Left ventricle myocardium superior (tissue), 1 donor: Measurements from ENCODE around the gene GLB1L2. TPM values are rescaled to one million over a fixed set of nuclear protein-coding genes. Genes with fewer than 3 reads are reported as not detected.
A peak's percentile ranks its signal among the peaks of the same experiment; 100 is the strongest.

Source experiments
- ATAC-seq: fragments of 200-7000 bp; cut with Tn5 transposase; one replicate; pipeline ENCODE4 v1.9.1; 2020; ENCODE audit warnings: mild to moderate bottlenecking, moderate library complexity
- DNase-seq: peaks from one replicate; pipeline ENCODE4 v3.0.0-alpha.2; 2020
- intact Hi-C: fragments of 100-400 bp; cut with micrococcal nuclease; formaldehyde crosslinking; loops from one replicate; pipeline ENCODE4 v1.11.0; 2022
- total RNA-seq: library from RNA; stranded (reverse); fragmentation: NEBNext Ultra II Directional; extraction: Animal tissue kit (Norgen Biotek cat#: 25700); gene quantifications from one replicate; pipeline ENCODE4 v1.2.1, GENCODE V29; 2021
- donor health status: DM: no; HTN: yes; CAD: no; lungs with severe emphysema.

The GLB1L2 gene
- total RNA-seq, 1 donor from 2014 or later, result 0.37 TPM

DNA sequence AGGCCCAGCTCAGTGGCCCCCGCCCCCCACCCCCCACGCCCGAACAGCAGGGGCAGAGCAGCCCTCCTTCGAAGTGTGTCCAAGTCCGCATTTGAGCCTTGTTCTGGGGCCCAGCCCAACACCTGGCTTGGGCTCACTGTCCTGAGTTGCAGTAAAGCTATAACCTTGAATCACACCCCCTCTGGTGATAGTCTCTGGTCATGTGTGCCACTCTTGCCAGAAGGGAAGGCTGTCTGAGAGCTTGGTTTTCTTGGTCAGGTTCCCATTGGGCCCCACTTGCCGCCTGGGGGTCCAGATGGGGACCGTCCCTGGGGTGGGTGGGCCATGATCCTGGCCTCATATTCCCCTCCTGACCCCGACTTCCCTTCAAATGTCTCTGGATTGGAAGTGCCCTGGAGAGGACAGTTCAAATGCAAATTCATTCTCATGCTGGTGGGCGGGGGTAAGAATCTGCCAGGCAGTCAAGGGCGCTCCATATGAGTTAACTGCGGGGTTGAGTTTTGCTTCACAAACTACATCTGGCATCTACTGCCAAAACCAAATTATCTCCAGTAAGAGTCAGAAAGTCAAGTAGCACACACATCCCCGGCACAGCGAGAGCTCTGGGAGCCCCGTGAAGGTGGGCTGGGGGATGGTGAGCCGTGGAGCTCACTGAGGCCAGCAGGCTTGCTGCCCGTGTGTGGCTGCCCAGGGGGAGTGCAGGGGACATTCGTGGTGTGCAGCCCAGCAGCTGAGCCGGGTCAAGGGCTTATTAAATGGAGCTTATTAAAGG lies 44.5 kb downstream of the GLB1L2 start:
- no peak for DNase-seq
- intact Hi-C loops, result no loop called here
- ATAC-seq, result no peak

DNA sequence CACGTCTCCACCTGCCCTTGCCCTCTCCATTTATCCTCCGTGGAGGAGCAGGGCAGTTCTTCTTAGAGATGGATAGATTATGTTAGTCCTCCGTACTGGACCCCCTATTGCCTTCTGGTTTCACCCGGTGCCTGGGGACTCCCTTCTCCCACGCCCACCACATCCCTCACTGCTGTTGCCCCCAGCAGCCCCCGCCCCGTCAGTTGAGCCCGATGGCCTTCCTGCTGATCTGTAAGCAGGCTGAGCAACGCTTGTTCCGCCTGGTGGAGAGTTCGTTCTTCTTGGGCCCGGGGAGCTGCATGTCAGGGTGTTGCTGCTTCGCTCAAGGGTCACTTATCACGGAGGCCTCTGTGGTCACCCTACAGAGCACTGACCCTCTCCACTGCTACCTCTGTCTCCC lies 46.1 kb downstream of the GLB1L2 start:
- ATAC-seq, result no peak

DNA sequence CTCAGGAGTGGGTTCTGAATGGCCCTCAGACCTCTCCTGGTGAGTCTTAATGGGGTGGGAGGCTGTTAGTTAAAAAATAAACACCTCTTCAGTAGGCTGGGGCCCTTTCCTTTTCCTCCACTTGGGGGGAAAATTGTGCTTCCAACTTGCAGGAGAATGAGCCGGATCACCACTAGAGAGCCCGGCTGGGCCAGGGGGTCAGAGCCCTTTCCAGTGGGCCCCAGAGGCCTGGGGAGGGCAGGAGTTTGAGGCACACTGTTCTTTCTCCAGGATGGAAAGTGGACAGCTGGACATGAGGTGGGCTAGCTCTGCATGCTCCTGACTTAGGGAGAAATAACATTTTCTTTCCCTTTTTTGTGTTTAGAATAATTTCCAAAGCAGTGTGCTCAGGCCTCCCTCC lies 47.5 kb downstream of the GLB1L2 start:
- ATAC-seq, result no peak
- DNase-seq, result no peak
- intact Hi-C loops, result no loop called here

More for the DNA sequence above, 46.1 kb downstream of the GLB1L2 start:
- intact Hi-C loops, result no loop called here
- no peak for DNase-seq

DNA sequence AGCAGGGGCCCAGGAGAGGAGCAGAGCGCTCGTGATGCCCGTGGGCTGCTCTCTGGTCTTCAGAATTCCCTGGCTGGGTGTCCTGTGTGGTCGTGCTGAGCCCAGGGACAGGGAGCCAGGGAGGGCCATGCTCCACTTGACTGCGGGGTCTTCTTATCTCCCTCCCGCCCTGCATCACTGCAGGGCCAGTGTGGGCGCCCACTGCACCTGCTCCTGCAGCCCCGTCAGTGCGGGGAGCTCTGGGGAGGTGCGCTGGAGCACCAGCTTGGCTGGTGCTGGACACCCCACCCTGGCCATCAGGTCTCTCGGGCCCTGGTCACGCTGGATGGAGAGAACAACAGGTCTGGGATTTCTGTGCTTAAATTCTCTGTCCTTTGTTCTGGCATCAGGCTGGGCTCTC lies 48.4 kb downstream of the GLB1L2 start:
- DNase-seq (no peak), ATAC-seq (no peak)
- intact Hi-C loops, result no loop called here

DNA sequence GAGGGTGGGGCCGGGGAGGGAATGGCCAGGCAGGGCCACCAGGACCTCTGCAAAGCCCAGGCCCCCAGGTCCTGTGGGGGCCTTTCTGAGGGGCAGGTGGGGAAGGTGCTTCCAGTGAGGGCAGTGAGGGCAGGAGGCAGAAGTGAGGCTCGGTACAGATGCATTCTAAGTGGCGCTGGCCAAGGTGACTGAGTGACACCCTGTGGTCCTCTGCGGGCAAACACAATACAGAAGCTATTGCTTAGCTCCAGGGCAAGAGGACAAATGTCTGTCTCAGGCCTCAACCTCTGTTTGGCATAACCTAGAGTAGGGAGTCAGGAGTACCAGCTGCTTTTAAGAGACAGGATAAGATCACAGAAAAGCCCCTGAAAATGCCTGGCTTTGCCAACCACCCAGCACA lies 49.0 kb downstream of the GLB1L2 start:
- no peak for ATAC-seq

DNA sequence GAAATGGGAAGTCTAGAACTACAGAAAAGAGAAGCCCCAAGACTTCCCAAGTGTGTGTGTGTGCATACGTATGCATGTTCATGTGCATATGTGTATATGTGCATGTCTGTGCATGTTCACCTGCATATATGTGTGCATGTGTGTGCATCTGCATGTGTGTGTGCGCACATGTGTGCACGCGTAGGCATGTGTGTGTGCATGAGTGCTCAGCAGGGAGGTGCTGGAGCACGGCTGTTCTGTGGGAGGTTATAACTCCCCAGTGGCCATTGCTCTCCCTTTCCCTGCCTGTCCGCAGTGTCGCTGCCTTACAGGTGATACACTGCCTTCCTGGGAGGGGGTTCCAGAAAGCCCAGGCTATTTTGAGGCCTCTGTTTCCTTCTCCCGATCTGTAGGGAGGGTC lies 50.5 kb downstream of the GLB1L2 start:
- DNase-seq, result no peak
- intact Hi-C loops, result no loop called here
- no peak for ATAC-seq

More for the DNA sequence above, 49.0 kb downstream of the GLB1L2 start:
- DNase-seq, result no peak
- intact Hi-C loops, result no loop called here

DNA sequence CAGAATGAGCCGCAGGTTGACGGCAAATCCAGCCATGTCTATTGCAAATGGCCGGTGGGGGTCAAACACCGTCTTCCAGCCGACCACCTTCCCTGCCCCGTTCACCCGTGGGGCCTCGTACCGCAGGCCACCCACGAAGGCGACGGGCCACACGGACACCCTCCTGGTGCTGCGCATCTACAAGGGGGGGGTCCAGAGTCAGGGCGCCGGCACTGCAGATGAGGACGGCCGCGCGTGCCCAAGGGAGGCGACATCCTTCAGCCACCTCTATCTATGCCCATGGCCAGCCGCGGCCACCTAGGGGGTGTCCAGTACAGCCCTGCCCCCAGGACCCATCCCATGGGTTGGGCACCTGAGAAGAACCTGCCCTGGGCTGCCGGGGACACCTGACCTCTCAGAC lies 51.0 kb downstream of the GLB1L2 start:
- ATAC-seq (no peak), DNase-seq (no peak)
- intact Hi-C loops, result no loop called here

DNA sequence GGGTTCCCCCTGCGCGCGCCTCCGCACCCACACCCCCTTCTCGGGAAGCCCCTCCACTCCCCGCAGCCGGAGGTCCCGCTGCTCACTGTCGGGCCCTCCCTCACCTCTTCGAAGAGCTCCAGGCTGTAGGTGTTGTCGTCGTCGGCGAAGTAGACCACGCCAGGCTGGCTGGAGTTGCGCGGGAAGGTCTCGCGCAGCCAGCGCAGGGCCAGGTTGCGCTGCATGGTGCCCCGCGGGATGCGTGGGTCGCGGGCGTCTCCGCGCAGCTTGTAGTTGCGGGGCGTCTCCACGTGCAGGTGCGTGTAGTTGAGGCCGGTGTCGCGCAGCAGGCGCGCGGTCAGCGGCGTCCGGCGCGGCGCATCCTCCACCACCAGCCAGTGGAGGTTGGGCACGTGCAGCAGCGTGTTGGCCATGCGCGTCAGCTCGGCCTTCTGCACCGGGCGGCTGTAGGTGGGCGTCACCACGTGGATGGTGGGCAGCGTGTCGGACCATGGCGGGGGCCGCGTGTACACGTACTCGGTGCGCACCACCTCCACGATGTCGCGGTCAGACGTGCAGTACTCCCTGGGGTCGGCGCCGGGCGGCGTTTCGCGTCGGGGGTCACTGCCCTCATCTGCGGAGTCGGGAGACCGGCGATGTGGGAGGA lies 51.9 kb downstream of the GLB1L2 start:
- intact Hi-C loops, result no loop called here
- no peak for ATAC-seq
- peak; percentile 21 for DNase-seq

DNA sequence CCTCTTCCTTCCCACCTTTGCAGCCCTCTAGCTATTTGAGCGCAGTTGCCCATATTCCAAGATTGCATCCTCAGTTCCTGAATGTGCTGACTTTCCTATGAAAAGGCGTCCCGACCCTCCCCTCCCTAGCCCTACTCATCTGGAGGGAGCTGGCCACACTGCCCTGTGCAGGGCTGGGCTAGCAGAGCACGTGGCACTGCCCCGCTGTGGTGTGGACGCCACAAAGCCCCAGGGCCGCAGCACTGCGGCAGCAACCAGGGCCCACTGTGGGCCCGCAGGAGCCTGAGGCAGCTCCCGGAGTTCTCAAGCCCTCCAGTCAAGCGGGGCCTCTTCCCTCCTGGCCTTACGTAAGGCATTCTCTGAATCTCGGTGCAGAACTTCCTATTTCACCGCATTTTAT lies 52.6 kb downstream of the GLB1L2 start:
- no peak for ATAC-seq
- DNase-seq, result no peak
- intact Hi-C loops, result no loop called here

DNA sequence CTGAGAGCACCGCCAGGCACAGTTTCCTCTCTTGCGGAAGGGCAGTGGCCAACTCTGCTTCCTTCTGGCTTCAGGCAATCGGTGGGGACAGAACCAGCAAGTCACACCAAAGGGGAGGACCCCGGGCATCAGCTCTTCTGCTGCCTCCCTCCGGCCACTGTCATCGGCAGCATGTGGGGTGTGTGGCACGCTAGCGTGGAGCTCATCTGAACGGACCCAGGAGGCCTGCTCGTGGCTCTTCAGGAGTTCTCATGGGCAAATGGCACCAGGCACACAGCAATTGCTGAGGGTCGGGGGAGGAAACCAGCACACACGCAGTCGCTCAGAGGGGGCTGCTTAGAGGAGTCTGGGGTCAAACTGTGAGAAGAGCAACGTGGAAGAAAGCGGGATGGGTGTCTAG lies 53.4 kb downstream of the GLB1L2 start:
- intact Hi-C loops, result no loop called here
- ATAC-seq (no peak), DNase-seq (no peak)

DNA sequence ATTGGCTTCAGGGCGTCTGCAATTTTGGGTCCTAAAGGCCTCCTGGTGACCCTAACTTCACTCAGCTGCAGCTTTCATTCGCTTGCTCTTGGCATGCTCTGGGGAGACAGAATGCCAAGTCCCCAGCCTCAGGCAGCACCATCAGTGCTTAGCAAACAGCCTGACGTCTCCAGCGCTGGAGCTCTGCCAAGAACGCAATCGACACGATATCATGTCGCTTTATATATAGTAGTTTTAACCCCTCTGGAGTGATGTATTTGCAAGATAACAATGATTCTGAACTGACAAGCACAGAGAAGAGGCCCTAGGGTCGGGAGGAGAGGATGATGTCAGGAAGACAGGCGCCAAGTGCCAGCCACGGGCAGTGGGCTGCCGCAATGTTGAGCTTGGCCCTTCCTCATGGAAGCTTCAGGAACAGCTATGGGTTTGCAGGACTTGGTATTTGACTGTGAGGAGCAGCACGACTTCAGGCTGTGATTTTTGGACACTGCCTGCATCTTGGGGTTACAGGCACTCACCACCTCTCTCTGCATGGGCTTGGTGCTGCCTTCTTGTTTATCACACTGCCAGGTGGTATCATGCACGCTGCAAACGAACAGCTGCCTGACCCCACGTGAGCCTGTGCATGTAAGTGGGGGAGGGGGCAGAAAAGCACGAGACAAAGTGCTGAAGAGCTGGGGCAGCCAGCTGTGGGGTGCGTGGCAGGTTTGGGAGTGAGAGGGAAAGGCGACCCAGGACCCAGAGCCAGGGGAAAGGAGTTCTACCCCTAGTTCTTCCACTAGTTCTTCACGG lies 54.2 kb downstream of the GLB1L2 start:
- no peak for ATAC-seq
- peak; percentile 12 for DNase-seq
- intact Hi-C loops, result no loop called here

DNA sequence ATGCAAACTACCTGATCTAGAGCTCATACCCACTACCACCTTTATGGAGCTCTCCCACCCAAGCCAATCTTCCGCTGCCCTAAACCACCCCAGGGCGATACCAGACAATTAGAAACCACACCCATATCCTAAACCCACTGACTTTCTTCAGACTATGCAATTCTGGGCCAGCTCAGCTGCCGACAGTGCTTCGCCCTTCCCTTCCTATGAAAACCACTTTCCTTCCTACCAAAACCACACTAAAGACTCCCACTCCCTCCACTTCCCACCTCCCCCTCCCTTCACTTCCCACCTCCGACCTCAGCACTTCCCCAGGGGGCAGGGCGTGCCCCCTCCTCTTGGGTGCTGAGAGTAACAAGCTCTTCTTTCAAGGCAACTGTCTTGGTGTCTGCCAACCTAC lies 55.2 kb downstream of the GLB1L2 start:
- intact Hi-C loops, result no loop called here
- ATAC-seq (no peak), DNase-seq (no peak)

DNA sequence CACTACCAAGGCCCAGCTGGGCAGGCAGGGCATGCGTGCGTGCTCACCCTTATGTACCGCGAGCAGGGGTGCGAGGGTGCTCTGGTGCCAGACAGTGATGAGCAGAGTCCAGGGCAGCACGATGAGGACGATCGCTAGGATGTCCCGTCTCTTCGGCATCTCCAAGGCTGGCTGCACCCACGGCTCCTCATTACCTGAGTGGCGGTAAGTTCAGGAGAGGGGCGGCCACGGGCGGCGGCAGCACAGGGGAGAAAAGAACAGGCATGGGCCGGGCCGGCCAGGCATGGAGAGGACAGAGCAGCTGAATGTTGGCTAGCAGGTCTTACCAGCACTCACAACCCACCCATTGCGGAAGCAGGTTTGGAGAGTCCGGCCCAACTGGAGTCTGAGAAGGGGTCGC lies 55.7 kb downstream of the GLB1L2 start:
- DNase-seq, result no peak
- intact Hi-C loops, result no loop called here
- ATAC-seq, result no peak

DNA sequence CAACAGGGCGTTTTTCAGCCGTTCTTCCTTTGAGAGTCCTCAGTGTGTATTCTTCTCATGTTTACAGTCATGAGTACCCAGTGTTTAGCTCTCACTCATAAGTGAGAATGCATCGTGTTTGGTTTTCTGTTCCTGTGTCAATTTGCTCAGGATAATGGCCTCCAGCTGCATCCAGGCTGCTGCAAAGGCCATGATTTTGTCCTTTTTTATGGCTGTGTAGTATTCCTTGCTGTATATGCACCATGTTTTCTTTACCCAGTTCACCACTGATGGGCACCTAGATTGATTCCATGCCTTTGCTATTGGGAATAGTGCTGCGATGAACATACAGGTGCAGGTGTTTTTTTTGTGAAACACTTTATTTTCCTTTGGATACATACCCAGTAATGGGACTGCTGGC lies 56.8 kb downstream of the GLB1L2 start:
- DNase-seq (no peak), ATAC-seq (no peak)
- intact Hi-C loops, result no loop called here

DNA sequence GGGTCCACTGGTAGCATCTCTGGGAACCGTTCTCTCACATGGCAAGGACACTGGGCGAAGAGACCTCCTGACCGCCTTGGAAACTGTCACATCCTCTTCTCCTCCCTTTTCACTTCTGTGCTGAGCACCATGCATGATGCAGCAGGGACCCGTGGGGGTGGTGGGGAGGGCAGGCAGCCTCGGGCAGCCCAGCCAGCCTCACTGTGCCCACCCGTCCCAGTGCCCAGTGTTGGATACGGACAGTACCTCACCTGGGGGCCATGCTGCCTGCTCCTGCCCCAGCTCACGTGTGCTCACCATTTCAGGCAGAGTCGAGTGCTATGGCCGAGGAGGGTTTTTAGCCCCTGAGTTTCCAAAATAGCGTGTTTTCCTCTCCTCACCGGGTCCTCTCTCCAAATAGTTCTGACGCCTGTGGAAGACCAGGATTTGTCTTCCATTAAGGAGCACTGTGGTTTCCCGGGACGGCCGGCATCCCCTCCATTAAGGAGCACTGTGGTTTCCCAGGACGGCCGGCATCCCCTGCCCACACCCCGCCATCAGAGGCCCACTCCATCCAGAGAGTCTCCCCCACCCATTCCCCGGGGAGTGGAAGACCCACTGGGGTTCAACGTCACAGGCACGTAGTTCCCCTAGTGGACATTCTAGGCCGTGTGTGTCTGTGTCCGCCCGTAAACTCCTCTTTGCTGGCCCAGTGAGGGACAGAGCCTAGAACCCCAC lies 57.8 kb downstream of the GLB1L2 start:
- no peak for ATAC-seq
- no peak for DNase-seq
- intact Hi-C loops, result no loop called here

DNA sequence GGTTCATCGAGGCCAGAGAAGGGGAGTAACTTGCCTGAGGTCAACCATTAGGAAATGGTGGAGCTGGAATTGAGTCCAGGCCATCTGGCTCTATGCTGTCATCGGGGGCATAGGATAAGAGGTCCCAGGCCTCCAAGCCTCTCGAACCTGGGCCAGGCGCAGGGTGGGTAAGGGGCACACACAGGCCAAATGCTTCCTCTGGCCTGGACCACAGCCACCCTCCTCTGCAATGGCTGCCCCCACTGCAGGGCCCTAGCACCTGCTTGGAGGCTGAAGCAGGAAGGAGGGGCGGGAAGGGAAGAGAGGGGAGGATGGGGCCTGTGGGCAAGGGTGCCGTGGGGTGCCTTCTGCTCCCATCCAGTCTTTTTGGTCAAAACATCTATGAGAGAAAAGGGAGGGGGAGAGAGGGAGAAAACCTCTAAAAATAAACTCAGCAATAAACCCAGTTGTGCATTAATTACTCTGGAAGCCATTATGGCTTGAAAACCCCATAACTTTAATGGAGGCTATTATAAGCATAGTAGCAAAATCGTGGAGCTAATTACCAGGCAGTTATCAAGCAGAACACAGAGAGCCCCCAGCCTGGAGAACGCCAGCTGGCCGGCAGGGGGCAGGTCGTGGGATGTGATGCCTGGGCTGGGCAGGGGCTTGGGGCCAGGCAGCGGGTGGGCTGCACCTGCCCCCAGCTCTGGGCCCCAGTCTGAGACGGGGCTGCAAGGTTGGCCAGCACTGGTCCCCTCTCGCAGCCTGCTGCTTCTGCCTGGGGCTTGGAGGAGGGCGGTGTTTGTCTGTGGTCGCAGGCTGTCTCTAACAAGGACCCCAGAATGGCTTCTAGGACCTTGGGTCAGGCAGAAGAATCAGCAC lies 59.1 kb downstream of the GLB1L2 start:
- ATAC-seq, result no peak
- intact Hi-C loops, result no loop called here
- no peak for DNase-seq

DNA sequence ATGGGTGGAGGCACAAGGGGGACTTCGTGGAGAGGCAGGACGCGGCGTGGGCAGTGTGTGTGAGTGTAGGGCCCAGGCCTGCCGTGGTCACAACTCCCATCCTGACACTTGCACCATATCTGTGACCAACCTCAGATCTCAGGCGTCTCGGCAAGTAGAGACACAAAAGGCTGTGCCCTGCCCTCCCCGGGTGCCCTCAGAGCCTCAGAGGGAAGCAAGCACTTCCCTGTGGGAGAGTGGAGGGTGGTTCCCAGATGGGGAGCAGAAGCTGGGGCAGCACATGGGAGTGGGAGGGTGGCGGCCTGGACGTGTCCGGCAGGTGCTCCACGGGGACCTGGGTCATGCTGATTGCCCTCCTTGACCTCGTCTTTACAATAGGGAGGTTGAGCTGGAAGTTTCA lies 59.9 kb downstream of the GLB1L2 start:
- ATAC-seq, result no peak
- no peak for DNase-seq
- intact Hi-C loops, result no loop called here

DNA sequence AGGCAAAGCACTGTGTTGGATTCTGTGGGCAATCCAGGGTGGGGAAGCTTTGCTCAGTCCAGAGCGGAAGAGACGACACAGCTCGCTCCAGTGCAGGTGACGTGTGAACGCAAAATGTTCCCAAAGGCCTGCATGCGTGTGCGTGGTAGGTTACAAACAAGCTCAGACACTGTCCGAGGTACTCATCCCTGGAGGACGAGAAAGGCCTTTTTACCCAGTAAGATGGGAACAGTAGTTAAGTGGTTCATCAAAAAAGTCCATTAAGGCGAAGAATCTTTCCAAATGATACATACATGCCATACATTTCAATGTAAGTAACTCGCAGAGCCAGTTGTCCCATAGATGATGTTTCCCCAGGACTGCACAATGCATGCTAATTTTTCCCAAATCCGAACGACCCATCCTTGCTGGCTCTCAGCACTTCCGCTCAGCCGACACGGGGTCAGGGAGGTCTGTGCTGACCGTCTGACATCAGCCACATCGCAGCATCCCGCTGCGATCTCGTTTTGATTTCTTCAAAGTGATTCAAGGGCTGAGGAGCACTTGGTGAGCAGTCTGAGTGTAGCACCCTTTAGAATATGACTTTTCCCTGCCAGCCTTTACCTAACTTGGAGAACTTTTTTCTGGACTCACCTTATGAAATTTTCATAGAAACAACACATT lies 61.3 kb downstream of the GLB1L2 start:
- DNase-seq, result no peak
- intact Hi-C loops, result no loop called here
- no peak for ATAC-seq
